ENCODE data around the gene CDC42EP5. TPM values are rescaled to one million over a fixed set of nuclear protein-coding genes. Genes with fewer than 3 reads are reported as not detected.

CDC42EP5 gene
- total and polyA plus RNA-seq, 2 donors (not counting 1 experiment from before 2014, with no cell fraction given): not detected

- Mint-ChIP-seq H3K4me1 (peaks cover 48% of the 10 kb centered on the region), H3K27ac (peak overlapping the region; percentile 100), H3K9me3 (ENCODE audit: insufficient read depth) (no peaks in the 10 kb centered on the region), H3K27me3 (no peaks in the 10 kb centered on the region), H3K4me3 (peak overlapping the region; percentile 95)
- Histone ChIP-seq H4K20me1 (ENCODE audit: control insufficient read depth, insufficient read depth, low read length, poor library complexity, severe bottlenecking) (peaks cover 71% of the 10 kb centered on the region), H3K9me3 (ENCODE audit: control extremely low read depth in 1 of 3, control insufficient read depth in 2 of 3, insufficient read depth in 1 of 3, low read length in 2 of 3) (peaks cover 0 to 2% (median 0%) of the 10 kb centered on the region in 3 donors), H3K4me3 (ENCODE audit: control extremely low read depth in 1 of 5, extremely low read depth in 1 of 5, insufficient read depth in 1 of 5, low read depth in 2 of 5, low read length in 4 of 5) (no peak overlapping the region), H3K4me2 (replicated peaks; ENCODE audit: low read depth, low read length, poor library complexity, severe bottlenecking) (peak overlapping the region; percentile 94), H2AFZ (ENCODE audit: insufficient read depth, low read depth, low read length, poor library complexity, severe bottlenecking) (no peak overlapping the region), H3K79me2 (ENCODE audit: control insufficient read depth, insufficient read depth, low read length) (peaks cover 93% of the 10 kb centered on the region), H3K36me3 (replicated peaks in 1 of 2; ENCODE audit: control extremely low read depth in 1 of 2, control insufficient read depth in 1 of 2, extremely low read depth in 1 of 2, insufficient read depth in 2 of 2, low read length in 1 of 2) (peaks cover 1 to 59% of the 10 kb centered on the region in 2 experiments), H3K27ac (ENCODE audit: low read length in 2 of 2) (peak overlapping the region in 1 of 2 donors; percentile 49), H3K9ac (ENCODE audit: low read length) (no peak overlapping the region), H3K27me3 (replicated peaks in 1 of 4; ENCODE audit: control extremely low read depth in 1 of 4, control insufficient read depth in 3 of 4, insufficient read depth in 4 of 4, low read length in 3 of 4) (no peaks in the 10 kb centered on the region), H3K4me1 (ENCODE audit: control insufficient read depth in 2 of 2, insufficient read depth in 2 of 2, low read length in 2 of 2) (peaks cover 31 to 33% of the 10 kb centered on the region in 2 donors)
- intact Hi-C loops (cut with micrococcal nuclease): no loop called here
- TF ChIP-seq EZH2 (IDR thresholded peaks at IDR 0.05; ENCODE audit: borderline replicate concordance, insufficient read depth, low read depth, low read length, poor library complexity, severe bottlenecking): no peak
- no peak for TF ChIP-seq CTCF (IDR thresholded peaks at IDR 0.05)
- DNase-seq (no peak), ATAC-seq (ENCODE audit: low read depth) (no peak)
- WGBS (ENCODE audit: insufficient coverage): 72% methylated on average over 5 of the region's 9 CpGs
- CTCF ChIA-PET: no interaction called here
- POLR2A ChIA-PET: no interaction called here
Measured at GRCh38 chr19:54451331-54451871, 21.7 kb downstream of the CDC42EP5 start.

GRCh38 chr19:54449701-54450069 is 23.4 kb downstream of the CDC42EP5 start:
- peak overlapping the region; percentile 89 for H3K9ac ChIP-seq (ENCODE audit: low read length)
- ATAC-seq (ENCODE audit: low read depth) (no peak), DNase-seq (no peak)
- peak overlapping the region; percentile 100 for H3K27ac Mint-ChIP-seq
- WGBS (ENCODE audit: insufficient coverage): under 1% methylated on average over 21 of the region's 21 CpGs
- H3K4me3 Mint-ChIP-seq: peak overlapping the region; percentile 95
- H3K36me3 ChIP-seq (replicated peaks in 1 of 2; ENCODE audit: control extremely low read depth in 1 of 2, control insufficient read depth in 1 of 2, extremely low read depth in 1 of 2, insufficient read depth in 2 of 2, low read length in 1 of 2): peaks cover 4 to 52% of the 10 kb centered on the region in 2 experiments
- TF ChIP-seq CTCF (IDR thresholded peaks at IDR 0.05) (no peak), EZH2 (IDR thresholded peaks at IDR 0.05; ENCODE audit: borderline replicate concordance, insufficient read depth, low read depth, low read length, poor library complexity, severe bottlenecking) (no peak)
- H3K4me1 ChIP-seq (ENCODE audit: control insufficient read depth in 2 of 2, insufficient read depth in 2 of 2, low read length in 2 of 2): peaks cover 31 to 33% of the 10 kb centered on the region in 2 donors
- peak overlapping the region; percentile 93 to 98 for H3K27ac ChIP-seq (ENCODE audit: low read length in 2 of 2)
- peaks cover 48% of the 10 kb centered on the region for H3K4me1 Mint-ChIP-seq
- peaks cover 0 to 2% (median 0%) of the 10 kb centered on the region in 3 donors for H3K9me3 ChIP-seq (ENCODE audit: control extremely low read depth in 1 of 3, control insufficient read depth in 2 of 3, insufficient read depth in 1 of 3, low read length in 2 of 3)
- H2AFZ ChIP-seq (ENCODE audit: insufficient read depth, low read depth, low read length, poor library complexity, severe bottlenecking): peak overlapping the region; percentile 74
- intact Hi-C loops (cut with micrococcal nuclease): loop anchor here (1.0 to 2.0 kb wide), 4 partner anchors 14 to 312 kb away; partner anchors contain the start of genes CNOT3, LENG1, LENG9 and RPS9
- peaks cover 76% of the 10 kb centered on the region for H3K79me2 ChIP-seq (ENCODE audit: control insufficient read depth, insufficient read depth, low read length)
- ChIA-PET CTCF (no interaction called here), POLR2A (no interaction called here)
- peaks cover 54% of the 10 kb centered on the region for H4K20me1 ChIP-seq (ENCODE audit: control insufficient read depth, insufficient read depth, low read length, poor library complexity, severe bottlenecking)
- no peaks in the 10 kb centered on the region for H3K27me3 Mint-ChIP-seq
- peak overlapping the region; percentile 94 for H3K4me2 ChIP-seq (replicated peaks; ENCODE audit: low read depth, low read length, poor library complexity, severe bottlenecking)
- H3K9me3 Mint-ChIP-seq (ENCODE audit: insufficient read depth): no peaks in the 10 kb centered on the region
- no peaks in the 10 kb centered on the region for H3K27me3 ChIP-seq (replicated peaks in 1 of 4; ENCODE audit: control extremely low read depth in 1 of 4, control insufficient read depth in 3 of 4, insufficient read depth in 4 of 4, low read length in 3 of 4)
- H3K4me3 ChIP-seq (ENCODE audit: control extremely low read depth in 1 of 5, extremely low read depth in 1 of 5, insufficient read depth in 1 of 5, low read depth in 2 of 5, low read length in 4 of 5): peak overlapping the region; percentile 71 to 91 (median 88)

Data from B cell (primary cell).